ENCODE data around the gene CASP4.

DNA sequence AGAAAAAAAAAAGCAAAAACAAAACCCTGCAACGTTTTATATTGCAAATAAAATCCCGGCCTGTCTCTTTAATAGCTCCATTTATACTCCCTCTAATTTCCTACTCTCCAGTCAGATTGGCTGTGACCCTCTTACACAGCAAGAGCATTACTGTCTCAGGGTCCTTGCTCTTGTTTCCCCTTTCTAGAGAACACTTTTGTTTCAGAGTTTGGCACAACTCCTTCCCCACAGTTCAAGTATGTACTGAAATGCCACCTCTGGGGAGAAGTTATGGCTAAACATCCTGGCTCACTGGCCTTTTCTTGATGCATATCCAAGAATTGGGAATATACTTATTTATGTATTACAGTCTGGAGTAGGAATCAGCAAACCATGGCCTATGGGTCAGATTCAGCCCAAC lies 72.7 kb downstream of the CASP4 start:
- TF ChIP-seq, protein P1, sequence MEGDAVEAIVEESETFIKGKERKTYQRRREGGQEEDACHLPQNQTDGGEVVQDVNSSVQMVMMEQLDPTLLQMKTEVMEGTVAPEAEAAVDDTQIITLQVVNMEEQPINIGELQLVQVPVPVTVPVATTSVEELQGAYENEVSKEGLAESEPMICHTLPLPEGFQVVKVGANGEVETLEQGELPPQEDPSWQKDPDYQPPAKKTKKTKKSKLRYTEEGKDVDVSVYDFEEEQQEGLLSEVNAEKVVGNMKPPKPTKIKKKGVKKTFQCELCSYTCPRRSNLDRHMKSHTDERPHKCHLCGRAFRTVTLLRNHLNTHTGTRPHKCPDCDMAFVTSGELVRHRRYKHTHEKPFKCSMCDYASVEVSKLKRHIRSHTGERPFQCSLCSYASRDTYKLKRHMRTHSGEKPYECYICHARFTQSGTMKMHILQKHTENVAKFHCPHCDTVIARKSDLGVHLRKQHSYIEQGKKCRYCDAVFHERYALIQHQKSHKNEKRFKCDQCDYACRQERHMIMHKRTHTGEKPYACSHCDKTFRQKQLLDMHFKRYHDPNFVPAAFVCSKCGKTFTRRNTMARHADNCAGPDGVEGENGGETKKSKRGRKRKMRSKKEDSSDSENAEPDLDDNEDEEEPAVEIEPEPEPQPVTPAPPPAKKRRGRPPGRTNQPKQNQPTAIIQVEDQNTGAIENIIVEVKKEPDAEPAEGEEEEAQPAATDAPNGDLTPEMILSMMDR (IDR thresholded peaks at IDR 0.05): no peak
- TF ChIP-seq POLR2A (IDR thresholded peaks at IDR 0.05) (no peak), POLR2AphosphoS5 (IDR thresholded peaks at IDR 0.05) (no peak)
